Endothelial cell of umbilical vein (primary cell): ENCODE results near the gene NAV2. TPM values are rescaled to one million over a fixed set of nuclear protein-coding genes. Genes with fewer than 3 reads are reported as not detected.

Experiments
- BruUV-seq: library from RNA; stranded (reverse); fragments of 400-500 nt; replicated peaks from 2 replicates; lab custom pipeline; 2021; lab: Mats Ljungman, UMichigan
- CTCF ChIA-PET: fragments of 300-600, 350-600 bp; sonication (Branson Sonifier 250); formaldehyde crosslinking; loops from one replicate; lab custom pipeline; 2021; ENCODE audit warnings: antibody characterized with exemption, inconsistent platforms; lab: Charles Lee
- POLR2A ChIA-PET: fragments of 300-600, 350-600 bp; sonication (Branson Sonifier 250); formaldehyde crosslinking; loops from one replicate; lab custom pipeline; 2021; ENCODE audit warnings: antibody characterized with exemption, inconsistent platforms; lab: Charles Lee
- DNase-seq: peaks from one replicate; pipeline ENCODE4 v3.0.0-alpha.2; 2011; ENCODE audit warnings: low read depth, low spot score
- FAIRE-seq: peaks from 2 replicates; lab custom pipeline; 2011; peaks lifted over from hg19 to GRCh38; lab: Jason Lieb, UNC
- H2AFZ ChIP-seq: 2 replicates; pipeline ENCODE4 v1.6.0; 2012; ENCODE audit warnings: low read depth, low read length, control low read depth, inconsistent platforms
- H3K27ac ChIP-seq: 2 replicates; pipeline ENCODE4 v1.5.1; 2011; ENCODE audit warnings: low read depth, mild to moderate bottlenecking, control low read depth, low read length, moderate library complexity; ENCODE audit not compliant: insufficient read depth
- H3K27me3 ChIP-seq, 2 experiments: 2 replicates each; pipeline versions ENCODE4 v1.6.0 to v1.6.1; 2011; ENCODE audit warnings: low read length in 2 of 2, mixed read lengths in 1 of 2; ENCODE audit not compliant: control insufficient read depth in 2 of 2, insufficient read depth in 2 of 2
- H3K36me3 ChIP-seq, 2 experiments: 2 replicates in 1 of 2; 3 replicates in 1 of 2; pipeline ENCODE4 v1.5.1; 2011; ENCODE audit warnings: low read length in 2 of 2, mild to moderate bottlenecking in 1 of 2, moderate library complexity in 1 of 2; ENCODE audit not compliant: control insufficient read depth in 2 of 2, insufficient read depth in 2 of 2; ENCODE audit errors: extremely low read depth in 1 of 2
- H3K4me1 ChIP-seq: 3 replicates; pipeline ENCODE4 v1.5.1; 2011; ENCODE audit warnings: mild to moderate bottlenecking, low read length; ENCODE audit not compliant: control insufficient read depth, insufficient read depth; ENCODE audit errors: extremely low read depth
- H3K4me2 ChIP-seq: 2 replicates; pipeline ENCODE4 v1.6.1; 2011; ENCODE audit warnings: low read length, control low read depth, mixed read lengths; ENCODE audit not compliant: insufficient read depth
- H3K4me3 ChIP-seq, 3 experiments: fragments of 200-600 bp in 1 of 3; sonication (generic), shearing (Covaris generic) in 1 of 3; replicated peaks in 1 of 3; 2 replicates each; pipeline ENCODE4 v1.5.1; 2011 to 2016; ENCODE audit warnings: control low read depth in 3 of 3, low read length in 3 of 3, mild to moderate bottlenecking in 2 of 3, inconsistent platforms in 1 of 3, low read depth in 1 of 3, moderate library complexity in 1 of 3; ENCODE audit not compliant: insufficient read depth in 1 of 3
- H3K79me2 ChIP-seq: 2 replicates; pipeline ENCODE4 v1.6.0; 2012; ENCODE audit warnings: low read length, inconsistent platforms; ENCODE audit not compliant: control insufficient read depth, insufficient read depth
- H3K9ac ChIP-seq: replicated peaks from 2 replicates; pipeline ENCODE3; 2011; ENCODE audit warnings: low read length, control low read depth; ENCODE audit not compliant: insufficient read depth; ENCODE audit errors: extremely low read depth
- H3K9me1 ChIP-seq: replicated peaks from 3 replicates; pipeline ENCODE4 v1.6.0; 2011; ENCODE audit warnings: mild to moderate bottlenecking, low read length; ENCODE audit not compliant: control insufficient read depth, insufficient read depth; ENCODE audit errors: extremely low read depth
- H3K9me3 ChIP-seq: replicated peaks from 2 replicates; pipeline ENCODE4 v1.5.1; 2012; ENCODE audit warnings: low read length, inconsistent platforms; ENCODE audit not compliant: control insufficient read depth, insufficient read depth
- H4K20me1 ChIP-seq: replicated peaks from 2 replicates; pipeline ENCODE3; 2011; ENCODE audit warnings: mild to moderate bottlenecking, low read length; ENCODE audit not compliant: control insufficient read depth, insufficient read depth; ENCODE audit errors: extremely low read depth
- CTCF ChIP-seq, 2 donors: IDR thresholded peaks; 1 replicate in 1 of 2; 2 replicates in 1 of 2; pipeline ENCODE4 v1.5.1; 2011; ENCODE audit warnings: low read length in 2 of 2, mild to moderate bottlenecking in 2 of 2, moderate library complexity in 2 of 2, control low read depth in 1 of 2, inconsistent platforms in 1 of 2, low read depth in 1 of 2; ENCODE audit not compliant: insufficient read depth in 1 of 2; ENCODE audit errors: extremely low read depth in 1 of 2
- EZH2 ChIP-seq: IDR thresholded peaks from 2 replicates; pipeline ENCODE4 v1.6.1; 2012; ENCODE audit warnings: borderline replicate concordance, low read depth, mild to moderate bottlenecking, moderate library complexity, low read length, inconsistent platforms; ENCODE audit not compliant: severe bottlenecking
- FOS ChIP-seq: IDR thresholded peaks from 2 replicates; pipeline ENCODE4 v1.6.1; 2011; ENCODE audit warnings: mild to moderate bottlenecking, low read length, moderate library complexity, borderline replicate concordance; ENCODE audit not compliant: insufficient read depth
- GATA2 ChIP-seq: IDR thresholded peaks from 2 replicates; pipeline ENCODE4 v1.7.0; 2011; ENCODE audit warnings: low read depth, mild to moderate bottlenecking, moderate library complexity, mixed read lengths, low read length; ENCODE audit not compliant: insufficient read length, insufficient read depth
- JUN ChIP-seq: IDR thresholded peaks from 2 replicates; pipeline ENCODE4 v1.6.1; 2011; ENCODE audit warnings: borderline replicate concordance, low read depth; ENCODE audit not compliant: insufficient read length, insufficient read depth
- MAX ChIP-seq: IDR thresholded peaks from 2 replicates; pipeline ENCODE4 v1.6.1; 2011; ENCODE audit not compliant: insufficient read depth, insufficient read length
- MYC ChIP-seq: IDR thresholded peaks from one replicate; pipeline ENCODE4 v1.6.1; 2011; ENCODE audit warnings: mild to moderate bottlenecking, low read depth, low read length
- POLR2A ChIP-seq: IDR thresholded peaks from 2 replicates; pipeline ENCODE4 v1.6.1; 2012; ENCODE audit warnings: low read depth, mild to moderate bottlenecking, control low read depth, low read length
- POLR2AphosphoS5 ChIP-seq: IDR thresholded peaks from 2 replicates; pipeline ENCODE4 v1.6.1; 2012; ENCODE audit warnings: low read depth, mild to moderate bottlenecking, control low read depth, low read length, moderate library complexity; ENCODE audit not compliant: insufficient read depth
- dilution Hi-C: fragments of 300-500 bp; cut with MboI; formaldehyde crosslinking; loops from one replicate; pipeline ENCODE4 v1.15.0; 2019; ENCODE audit warnings: low sequenced_read_pairs; ENCODE audit not compliant: extremely low pct_ligation_motif_present
- intact Hi-C: fragments of 100-400 bp; cut with micrococcal nuclease; formaldehyde crosslinking; loops from one replicate; pipeline ENCODE4 v1.10.0; 2022
- polyA plus RNA-seq, 4 experiments: library from polyadenylated mRNA; depleted of rRNA in 3 of 4; stranded (reverse) in 3 of 4; unstranded in 1 of 4; fragments of >200 nt; gene quantifications; 2 replicates each; pipeline versions ENCODE4 v1.2.1 to v1.2.3, GENCODE V29; 2011 to 2012; ENCODE audit warnings: missing spikeins in 1 of 4
- total RNA-seq: library from RNA; stranded (reverse); gene quantifications from 2 replicates; pipeline ENCODE4 v1.2.3, GENCODE V29; 2021

Gene NAV2
- total and polyA plus RNA-seq, 2 donors (not counting 3 experiments of a cell fraction or from before 2014, with no cell fraction given), result 10.9 to 68.0 TPM

GRCh38 chr11:20027556-20028013, 314.9 kb downstream of the NAV2 start:
- no peak overlapping the region for H3K4me3 ChIP-seq
- ChIA-PET POLR2A (no interaction called here), CTCF (no interaction called here)
- no peak for DNase-seq
- H3K9ac ChIP-seq, result no peak overlapping the region
- H3K36me3 ChIP-seq, result no peaks in the 10 kb centered on the region
- peaks cover 8% of the 10 kb centered on the region for H3K4me1 ChIP-seq
- intact Hi-C loops, result no loop called here
- no peaks in the 10 kb centered on the region for H3K9me1 ChIP-seq
- no peak overlapping the region for H3K27ac ChIP-seq
- dilution Hi-C loops, result no loop called here
- H3K27me3 ChIP-seq, result no peaks in the 10 kb centered on the region
- H3K79me2 ChIP-seq, result peaks cover 6% of the 10 kb centered on the region
- no peak for FAIRE-seq
- no TSS peak for BruUV-seq
- no peak overlapping the region for H3K4me2 ChIP-seq
- H3K9me3 ChIP-seq, result no peaks in the 10 kb centered on the region
- H4K20me1 ChIP-seq, result no peaks in the 10 kb centered on the region
- no peak overlapping the region for H2AFZ ChIP-seq
- TF ChIP-seq POLR2A (no peak), CTCF (IDR thresholded peaks at IDR 0.05; ENCODE audit: extremely low read depth in 1 of 2, insufficient read depth in 1 of 2, low read depth in 1 of 2, low read length in 2 of 2) (no peak), FOS (no peak), GATA2 (no peak), MYC (no peak), MAX (no peak), POLR2AphosphoS5 (no peak), JUN (no peak), EZH2 (no peak)
